Loucy (cell line): ENCODE measurements around the gene UBXN7.
"Not testable (repeated sequence)": the region's sequence is repeated elsewhere in the genome, so short reads cannot be mapped to it uniquely, and the experiment has no call there.

Experiments
- H2AFZ ChIP-seq: fragments of 200-600 bp; sonication (generic); 2 replicates; pipeline ENCODE4 v1.6.0; 2016; ENCODE audit warnings: antibody characterized with exemption, mild to moderate bottlenecking, low read length, moderate library complexity
- H3F3A ChIP-seq: fragments of 200-600 bp; 2 replicates; pipeline ENCODE4 v1.6.0; 2016; ENCODE audit warnings: antibody characterized with exemption, low read depth, mild to moderate bottlenecking
- H3K27me3 ChIP-seq: fragments of 200-600 bp; sonication (generic); 2 replicates; pipeline ENCODE4 v1.6.1; 2014; ENCODE audit warnings: low read length, mild to moderate bottlenecking; ENCODE audit not compliant: insufficient read depth, poor library complexity, severe bottlenecking
- H3K36me3 ChIP-seq: fragments of 200-600 bp; sonication (generic); 2 replicates; pipeline ENCODE4 v1.6.1; 2016; ENCODE audit warnings: low read length; ENCODE audit not compliant: insufficient read depth
- H3K4me1 ChIP-seq: fragments of 200-600 bp; sonication (generic); 2 replicates; pipeline ENCODE4 v1.5.1; 2014; ENCODE audit warnings: low read length, mild to moderate bottlenecking; ENCODE audit not compliant: insufficient read depth, poor library complexity, severe bottlenecking
- H3K4me2 ChIP-seq: fragments of 200-600 bp; sonication (generic); 2 replicates; pipeline ENCODE4 v1.6.0; 2014; ENCODE audit warnings: antibody characterized with exemption, low read length, low read depth, mild to moderate bottlenecking; ENCODE audit not compliant: poor library complexity, severe bottlenecking
- H3K4me3 ChIP-seq: fragments of 200-600 bp; sonication (generic); 2 replicates; pipeline ENCODE4 v1.5.1; 2014; ENCODE audit warnings: low read length, mild to moderate bottlenecking, mixed read lengths; ENCODE audit not compliant: poor library complexity, severe bottlenecking
- H3K79me2 ChIP-seq: fragments of 200-600 bp; sonication (generic); 2 replicates; pipeline ENCODE4 v1.6.1; 2014; ENCODE audit warnings: low read length; ENCODE audit not compliant: insufficient read depth
- H3K9ac ChIP-seq: fragments of 200-600 bp; sonication (generic); 2 replicates; pipeline ENCODE4 v1.6.0; 2014; ENCODE audit warnings: mild to moderate bottlenecking, low read depth, low read length, moderate library complexity; ENCODE audit not compliant: poor library complexity, severe bottlenecking
- H3K9me2 ChIP-seq: fragments of 200-600 bp; sonication (generic); replicated peaks from 2 replicates; pipeline ENCODE4 v1.6.1; 2016; ENCODE audit warnings: low read depth, low read length, mixed read lengths
- H3K9me3 ChIP-seq: fragments of 200-600 bp; sonication (generic); 2 replicates; pipeline ENCODE4 v1.6.1; 2014; ENCODE audit warnings: mild to moderate bottlenecking, antibody characterized with exemption, low read length, low read depth; ENCODE audit not compliant: insufficient read depth
- H4K20me1 ChIP-seq: fragments of 200-600 bp; sonication (generic); 2 replicates; pipeline ENCODE4 v1.6.0; 2014; ENCODE audit warnings: antibody characterized with exemption, low read length, mild to moderate bottlenecking; ENCODE audit not compliant: insufficient read depth, poor library complexity, severe bottlenecking
- CTCF ChIP-seq: fragments of 200-600 bp; sonication (generic); conservative IDR thresholded peaks from 2 replicates; pipeline ENCODE4 v1.5.1; 2014; ENCODE audit warnings: mild to moderate bottlenecking, antibody characterized with exemption, low read length
- EZH2phosphoT487 ChIP-seq: fragments of 200-600 bp; IDR thresholded peaks from 2 replicates; pipeline ENCODE4 v1.6.1; 2018; ENCODE audit warnings: antibody characterized with exemption, mild to moderate bottlenecking, moderate library complexity, borderline replicate concordance

The UBXN7 gene

GRCh38 chr3:196390116-196390515 lies 42.1 kb downstream of the UBXN7 start:
- H3K9me2 ChIP-seq: no peaks in the 10 kb centered on the region
- no peaks in the 10 kb centered on the region for H3F3A ChIP-seq
- no peaks in the 10 kb centered on the region for H3K4me1 ChIP-seq
- H3K79me2 ChIP-seq: no peaks in the 10 kb centered on the region
- TF ChIP-seq CTCF: no peak
- TF ChIP-seq EZH2phosphoT487: no peak
- peaks cover 44% of the 10 kb centered on the region; the same call in 1 of the 2 replicates for H3K36me3 ChIP-seq
- no peak overlapping the region for H2AFZ ChIP-seq
- H3K9ac ChIP-seq: no peak overlapping the region
- H4K20me1 ChIP-seq: no peaks in the 10 kb centered on the region
- no peak overlapping the region for H3K4me3 ChIP-seq
- no peaks in the 10 kb centered on the region for H3K9me3 ChIP-seq
- H3K4me2 ChIP-seq: no peak overlapping the region
- H3K27me3 ChIP-seq: no peaks in the 10 kb centered on the region

- Histone ChIP-seq H4K20me1 (no peaks in the 10 kb centered on the region), H3K9me2 (no peaks in the 10 kb centered on the region), H3F3A (no peaks in the 10 kb centered on the region), H3K36me3 (peaks cover 41% of the 10 kb centered on the region; the same call in 1 of the 2 replicates), H3K9ac (no peak overlapping the region), H2AFZ (no peak overlapping the region), H3K4me2 (no peak overlapping the region), H3K9me3 (no peaks in the 10 kb centered on the region), H3K4me3 (no peak overlapping the region), H3K79me2 (no peaks in the 10 kb centered on the region), H3K4me1 (no peaks in the 10 kb centered on the region), H3K27me3 (no peaks in the 10 kb centered on the region)
- TF ChIP-seq EZH2phosphoT487 (no peak), CTCF (no peak)
These were observed 43.3 kb downstream of the UBXN7 start for GRCh38 chr3:196388956-196389355.

GRCh38 chr3:196387941-196388340 lies 44.3 kb downstream of the UBXN7 start:
- not testable (repeated sequence) for H3K4me1 ChIP-seq, H3K9me2 ChIP-seq

GRCh38 chr3:196386797-196387196 lies 45.4 kb downstream of the UBXN7 start:
- H3K4me2 ChIP-seq, H4K20me1 ChIP-seq, H3K79me2 ChIP-seq, H3K9me2 ChIP-seq, H3F3A ChIP-seq, H3K9me3 ChIP-seq, H3K9ac ChIP-seq, H2AFZ ChIP-seq, H3K4me3 ChIP-seq, H3K27me3 ChIP-seq, H3K4me1 ChIP-seq: not testable (repeated sequence)
- peaks cover 30% of the 10 kb centered on the region; the same call in 1 of the 2 replicates for H3K36me3 ChIP-seq

More at GRCh38 chr3:196387941-196388340, 44.3 kb downstream of the UBXN7 start:
- H3K79me2 ChIP-seq, H3K9ac ChIP-seq, H3K4me3 ChIP-seq, H3K9me3 ChIP-seq, H4K20me1 ChIP-seq, H3K27me3 ChIP-seq, H3K4me2 ChIP-seq, H3F3A ChIP-seq, H2AFZ ChIP-seq: not testable (repeated sequence)
- H3K36me3 ChIP-seq: peaks cover 36% of the 10 kb centered on the region; the same call in 1 of the 2 replicates

- H3K79me2 ChIP-seq, H3K9me3 ChIP-seq, H4K20me1 ChIP-seq, H3K4me1 ChIP-seq, H2AFZ ChIP-seq, H3K4me2 ChIP-seq, H3F3A ChIP-seq, H3K9me2 ChIP-seq, H3K4me3 ChIP-seq, H3K9ac ChIP-seq, H3K27me3 ChIP-seq: not testable (repeated sequence)
- H3K36me3 ChIP-seq: peaks cover 22% of the 10 kb centered on the region; the same call in 1 of the 2 replicates
These were observed 46.2 kb downstream of the UBXN7 start for GRCh38 chr3:196386034-196386433.

GRCh38 chr3:196385446-196385845 lies 46.8 kb downstream of the UBXN7 start:
- H2AFZ ChIP-seq, H3K79me2 ChIP-seq, H3K9ac ChIP-seq, H3K9me3 ChIP-seq, H3K4me2 ChIP-seq, H3K4me3 ChIP-seq, H4K20me1 ChIP-seq, H3K9me2 ChIP-seq, H3K27me3 ChIP-seq, H3K4me1 ChIP-seq, H3F3A ChIP-seq: not testable (repeated sequence)
- peaks cover 19% of the 10 kb centered on the region; the same call in 1 of the 2 replicates for H3K36me3 ChIP-seq
